ENCODE results near the gene RELL2. TPM values are rescaled to one million over a fixed set of nuclear protein-coding genes. Genes with fewer than 3 reads are reported as not detected.
A peak's percentile ranks its signal among the peaks of the same experiment; 100 is the strongest.

The RELL2 gene
- total RNA-seq, 1 experiment from 2014 or later: 23.8 TPM

DNA sequence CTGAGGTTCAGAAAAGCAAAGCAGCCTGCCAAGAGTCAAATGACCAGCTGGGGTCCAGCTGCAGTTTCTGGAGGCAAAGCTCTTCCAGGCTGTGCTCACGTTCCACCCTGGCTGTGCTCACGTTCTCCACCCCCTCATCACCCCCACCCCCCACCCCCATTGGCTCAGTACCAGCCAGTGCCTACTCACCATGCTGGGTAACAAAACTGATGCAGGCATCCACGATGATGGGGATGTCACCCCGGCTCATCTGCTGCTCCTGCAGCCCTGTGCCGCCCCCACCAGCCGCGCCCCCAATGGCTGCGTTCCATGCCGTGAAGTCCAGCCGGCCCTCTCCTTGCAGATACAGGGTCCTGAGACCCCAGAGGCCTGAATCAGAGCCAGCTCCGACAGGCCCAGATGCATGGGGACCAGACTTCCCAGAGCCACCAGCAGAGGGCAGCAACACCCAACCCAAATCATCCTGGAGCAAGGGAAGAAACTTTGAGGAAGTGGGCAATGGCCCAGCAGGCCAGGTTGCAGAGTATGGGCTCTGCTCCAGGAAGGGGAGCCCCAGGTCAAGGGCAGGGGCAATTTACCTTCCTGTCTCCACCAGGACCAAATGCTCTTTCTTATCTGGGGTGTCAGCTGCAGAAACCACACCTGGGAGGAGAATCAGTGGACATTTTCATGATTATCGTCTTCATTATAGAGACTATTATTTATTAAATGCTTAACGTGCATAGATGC lies 28.1 kb downstream of the RELL2 start:
- peaks cover 11% of the 10 kb centered on the region for H3K4me1 Mint-ChIP-seq
- ATAC-seq (peak; percentile 95), DNase-seq (ENCODE audit: low spot score) (peak; percentile 88)
- CTCF ChIA-PET: interaction anchor here (0.6 to 2.0 kb wide), 35 partner anchors 8 to 347 kb away, joined by 3 to 26 read pairs (median 4); partner anchors contain the start of genes ARAP3, DELE1, DIAPH1 and FCHSD1
- H3K27ac Mint-ChIP-seq: no peak overlapping the region
- H3K36me3 Mint-ChIP-seq: peaks cover 45% of the 10 kb centered on the region
- H3K9me3 Mint-ChIP-seq: no peaks in the 10 kb centered on the region
- POLR2A ChIA-PET: interaction anchor here (1.0 to 1.3 kb wide), 2 partner anchors 46 to 259 kb away, joined by 3 read pairs; partner anchors contain the start of genes DELE1 and DIAPH1
- no peak overlapping the region for H3K4me3 Mint-ChIP-seq
- no peaks in the 10 kb centered on the region for H3K27me3 Mint-ChIP-seq (ENCODE audit: low read depth)
- TF ChIP-seq ZNF121 (CRISPR knock-in tag; IDR thresholded peaks at IDR 0.05) (peak; percentile 26; the same call in 1 of the 2 replicates), KAT7 (CRISPR knock-in tag; IDR thresholded peaks at IDR 0.05; ENCODE audit: borderline replicate concordance) (no peak), FOXP4 (CRISPR knock-in tag; IDR thresholded peaks at IDR 0.05) (no peak), IRF2 (CRISPR knock-in tag; IDR thresholded peaks at IDR 0.05; ENCODE audit: borderline replicate concordance, low read depth) (no peak), ZNF219 (CRISPR knock-in tag; IDR thresholded peaks at IDR 0.05; ENCODE audit: borderline replicate concordance) (no peak), CTCF (IDR thresholded peaks at IDR 0.05) (peak; percentile 92), GTF2I (CRISPR knock-in tag; conservative IDR thresholded peaks at IDR 0.05) (no peak), E2F5 (CRISPR knock-in tag; IDR thresholded peaks at IDR 0.05) (no peak), STAT6 (CRISPR knock-in tag; conservative IDR thresholded peaks at IDR 0.05; ENCODE audit: low read depth) (no peak), ZNF263 (CRISPR knock-in tag; IDR thresholded peaks at IDR 0.05; ENCODE audit: low read depth) (no peak), SP1 (CRISPR knock-in tag; conservative IDR thresholded peaks at IDR 0.05) (0 out of 2 replicates have a peak, but pooled peaks have one; percentile 38), ETV6 (CRISPR knock-in tag; IDR thresholded peaks at IDR 0.05) (peak; percentile 51; the same call in 1 of the 2 replicates), ZBTB21 (CRISPR knock-in tag; IDR thresholded peaks at IDR 0.05; ENCODE audit: borderline replicate concordance) (no peak)
- TF ChIP-seq, protein P1, sequence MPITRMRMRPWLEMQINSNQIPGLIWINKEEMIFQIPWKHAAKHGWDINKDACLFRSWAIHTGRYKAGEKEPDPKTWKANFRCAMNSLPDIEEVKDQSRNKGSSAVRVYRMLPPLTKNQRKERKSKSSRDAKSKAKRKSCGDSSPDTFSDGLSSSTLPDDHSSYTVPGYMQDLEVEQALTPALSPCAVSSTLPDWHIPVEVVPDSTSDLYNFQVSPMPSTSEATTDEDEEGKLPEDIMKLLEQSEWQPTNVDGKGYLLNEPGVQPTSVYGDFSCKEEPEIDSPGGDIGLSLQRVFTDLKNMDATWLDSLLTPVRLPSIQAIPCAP (CRISPR knock-in tag; IDR thresholded peaks at IDR 0.05): no peak
- TF ChIP-seq, protein P2, sequence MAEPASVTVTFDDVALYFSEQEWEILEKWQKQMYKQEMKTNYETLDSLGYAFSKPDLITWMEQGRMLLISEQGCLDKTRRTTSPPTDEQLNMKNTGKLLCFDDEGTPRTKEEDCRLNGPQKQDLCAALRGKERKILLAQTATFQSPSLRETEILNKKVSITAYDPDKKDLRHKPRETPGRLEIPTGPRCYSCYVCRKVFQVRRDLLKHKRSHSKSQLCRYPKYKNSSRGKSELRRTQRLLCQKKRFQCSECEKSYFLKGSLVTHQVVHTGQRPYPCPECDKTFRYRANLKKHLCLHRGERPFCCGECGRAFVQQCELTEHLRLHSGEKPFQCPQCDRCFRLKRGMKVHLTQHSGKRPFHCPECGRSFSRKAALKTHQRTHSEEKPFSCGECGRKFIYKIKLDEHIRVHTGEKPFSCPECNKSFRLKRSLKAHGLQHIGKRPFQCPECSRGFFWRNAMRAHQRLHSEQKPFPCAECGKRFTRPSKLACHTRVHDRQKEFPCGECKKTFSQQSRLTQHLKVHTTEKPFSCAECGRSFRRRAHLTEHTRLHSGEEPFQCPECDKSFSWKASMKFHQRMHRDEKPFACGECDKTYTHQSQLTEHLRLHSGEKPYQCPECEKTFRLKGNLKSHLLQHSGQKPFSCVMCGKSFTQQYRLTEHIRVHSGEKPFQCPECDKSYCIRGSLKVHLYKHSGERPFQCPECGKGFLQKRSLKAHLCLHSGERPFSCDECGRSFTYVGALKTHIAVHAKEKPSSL (CRISPR knock-in tag; conservative IDR thresholded peaks at IDR 0.05): no peak
- TF ChIP-seq, protein P3, sequence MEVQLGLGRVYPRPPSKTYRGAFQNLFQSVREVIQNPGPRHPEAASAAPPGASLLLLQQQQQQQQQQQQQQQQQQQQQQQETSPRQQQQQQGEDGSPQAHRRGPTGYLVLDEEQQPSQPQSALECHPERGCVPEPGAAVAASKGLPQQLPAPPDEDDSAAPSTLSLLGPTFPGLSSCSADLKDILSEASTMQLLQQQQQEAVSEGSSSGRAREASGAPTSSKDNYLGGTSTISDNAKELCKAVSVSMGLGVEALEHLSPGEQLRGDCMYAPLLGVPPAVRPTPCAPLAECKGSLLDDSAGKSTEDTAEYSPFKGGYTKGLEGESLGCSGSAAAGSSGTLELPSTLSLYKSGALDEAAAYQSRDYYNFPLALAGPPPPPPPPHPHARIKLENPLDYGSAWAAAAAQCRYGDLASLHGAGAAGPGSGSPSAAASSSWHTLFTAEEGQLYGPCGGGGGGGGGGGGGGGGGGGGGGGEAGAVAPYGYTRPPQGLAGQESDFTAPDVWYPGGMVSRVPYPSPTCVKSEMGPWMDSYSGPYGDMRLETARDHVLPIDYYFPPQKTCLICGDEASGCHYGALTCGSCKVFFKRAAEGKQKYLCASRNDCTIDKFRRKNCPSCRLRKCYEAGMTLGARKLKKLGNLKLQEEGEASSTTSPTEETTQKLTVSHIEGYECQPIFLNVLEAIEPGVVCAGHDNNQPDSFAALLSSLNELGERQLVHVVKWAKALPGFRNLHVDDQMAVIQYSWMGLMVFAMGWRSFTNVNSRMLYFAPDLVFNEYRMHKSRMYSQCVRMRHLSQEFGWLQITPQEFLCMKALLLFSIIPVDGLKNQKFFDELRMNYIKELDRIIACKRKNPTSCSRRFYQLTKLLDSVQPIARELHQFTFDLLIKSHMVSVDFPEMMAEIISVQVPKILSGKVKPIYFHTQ (CRISPR knock-in tag; IDR thresholded peaks at IDR 0.05): no peak
- TF ChIP-seq, protein P4, sequence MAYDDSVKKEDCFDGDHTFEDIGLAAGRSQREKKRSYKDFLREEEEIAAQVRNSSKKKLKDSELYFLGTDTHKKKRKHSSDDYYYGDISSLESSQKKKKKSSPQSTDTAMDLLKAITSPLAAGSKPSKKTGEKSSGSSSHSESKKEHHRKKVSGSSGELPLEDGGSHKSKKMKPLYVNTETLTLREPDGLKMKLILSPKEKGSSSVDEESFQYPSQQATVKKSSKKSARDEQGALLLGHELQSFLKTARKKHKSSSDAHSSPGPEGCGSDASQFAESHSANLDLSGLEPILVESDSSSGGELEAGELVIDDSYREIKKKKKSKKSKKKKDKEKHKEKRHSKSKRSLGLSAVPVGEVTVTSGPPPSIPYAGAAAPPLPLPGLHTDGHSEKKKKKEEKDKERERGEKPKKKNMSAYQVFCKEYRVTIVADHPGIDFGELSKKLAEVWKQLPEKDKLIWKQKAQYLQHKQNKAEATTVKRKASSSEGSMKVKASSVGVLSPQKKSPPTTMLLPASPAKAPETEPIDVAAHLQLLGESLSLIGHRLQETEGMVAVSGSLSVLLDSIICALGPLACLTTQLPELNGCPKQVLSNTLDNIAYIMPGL (CRISPR knock-in tag; IDR thresholded peaks at IDR 0.05): no peak
- TF ChIP-seq, protein P5, sequence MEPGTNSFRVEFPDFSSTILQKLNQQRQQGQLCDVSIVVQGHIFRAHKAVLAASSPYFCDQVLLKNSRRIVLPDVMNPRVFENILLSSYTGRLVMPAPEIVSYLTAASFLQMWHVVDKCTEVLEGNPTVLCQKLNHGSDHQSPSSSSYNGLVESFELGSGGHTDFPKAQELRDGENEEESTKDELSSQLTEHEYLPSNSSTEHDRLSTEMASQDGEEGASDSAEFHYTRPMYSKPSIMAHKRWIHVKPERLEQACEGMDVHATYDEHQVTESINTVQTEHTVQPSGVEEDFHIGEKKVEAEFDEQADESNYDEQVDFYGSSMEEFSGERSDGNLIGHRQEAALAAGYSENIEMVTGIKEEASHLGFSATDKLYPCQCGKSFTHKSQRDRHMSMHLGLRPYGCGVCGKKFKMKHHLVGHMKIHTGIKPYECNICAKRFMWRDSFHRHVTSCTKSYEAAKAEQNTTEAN (CRISPR knock-in tag; IDR thresholded peaks at IDR 0.05): no peak

Measured in WTC11 (cell line).